HepG2 (cell line): ENCODE measurements around the gene SNX10.

Source experiments
- MXD3 ChIP-seq: IDR thresholded peaks from 2 replicates; pipeline ENCODE4 v1.6.1; 2016; ENCODE audit warnings: mild to moderate bottlenecking, missing biosample characterization, missing genetic modification reagents
- ZNF121 ChIP-seq: sonication (generic); formaldehyde crosslinking; IDR thresholded peaks from 2 replicates; pipeline ENCODE4 v1.5.0; 2020; ENCODE audit warnings: mild to moderate bottlenecking, missing genetic modification reagents
- ZNF570 ChIP-seq: sonication (generic); formaldehyde crosslinking; IDR thresholded peaks from 2 replicates; pipeline ENCODE4 v1.4.0; 2020; ENCODE audit warnings: mild to moderate bottlenecking, missing genetic modification reagents, borderline replicate concordance
- TF ChIP-seq, protein P1 (sequence below): sonication (generic); formaldehyde crosslinking; IDR thresholded peaks from 2 replicates; pipeline ENCODE4 v1.5.0; 2020; ENCODE audit warnings: missing genetic modification reagents

GRCh38 chr7:26346611-26347203 lies 55.0 kb downstream of the SNX10 start:
- TF ChIP-seq ZNF121 (no peak), MXD3 (CRISPR knock-in tag) (no peak), ZNF570 (CRISPR knock-in tag) (no peak)
- TF ChIP-seq, protein P1, sequence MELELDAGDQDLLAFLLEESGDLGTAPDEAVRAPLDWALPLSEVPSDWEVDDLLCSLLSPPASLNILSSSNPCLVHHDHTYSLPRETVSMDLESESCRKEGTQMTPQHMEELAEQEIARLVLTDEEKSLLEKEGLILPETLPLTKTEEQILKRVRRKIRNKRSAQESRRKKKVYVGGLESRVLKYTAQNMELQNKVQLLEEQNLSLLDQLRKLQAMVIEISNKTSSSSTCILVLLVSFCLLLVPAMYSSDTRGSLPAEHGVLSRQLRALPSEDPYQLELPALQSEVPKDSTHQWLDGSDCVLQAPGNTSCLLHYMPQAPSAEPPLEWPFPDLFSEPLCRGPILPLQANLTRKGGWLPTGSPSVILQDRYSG (CRISPR knock-in tag) = no peak
